Prostate gland (tissue), 2 donors: ENCODE data around the gene STAB2. TPM values are rescaled to one million over a fixed set of nuclear protein-coding genes. Genes with fewer than 3 reads are reported as not detected.

Experiments used
- DNase-seq: peaks from one replicate; pipeline ENCODE4 v3.0.0-alpha.2; 2019; ENCODE audit warnings: low spot score
- H3K27ac ChIP-seq, 2 donors: fragments of 200-600 bp; sonication (generic); 2 replicates each; pipeline ENCODE4 v1.5.1; 2017 to 2019
- H3K27me3 ChIP-seq: fragments of 200-600 bp; sonication (generic); replicated peaks from 2 replicates; pipeline ENCODE4 v1.5.1; 2019; ENCODE audit not compliant: insufficient read depth
- H3K36me3 ChIP-seq, 2 donors: fragments of 200-600 bp; sonication (generic); 1 replicate in 1 of 2; 2 replicates in 1 of 2; pipeline versions ENCODE4 v1.5.1 to v1.8.1; 2017 to 2019
- H3K4me1 ChIP-seq: fragments of 200-600 bp; sonication (generic); replicated peaks from 2 replicates; pipeline ENCODE4 v1.5.1; 2019
- H3K4me3 ChIP-seq, 2 donors: fragments of 200-600 bp; sonication (generic); 2 replicates each; pipeline ENCODE4 v1.5.1; 2017 to 2019
- H3K9me3 ChIP-seq: fragments of 200-600 bp; sonication (generic); 2 replicates; pipeline ENCODE4 v1.5.1; 2017
- POLR2A ChIP-seq: fragments of 450-650 bp; IDR thresholded peaks from one replicate; pipeline ENCODE4 v1.6.1; 2016; ENCODE audit warnings: antibody characterized with exemption, mild to moderate bottlenecking
- POLR2AphosphoS5 ChIP-seq: sonication (generic); formaldehyde crosslinking; IDR thresholded peaks from one replicate; pipeline ENCODE4 v1.6.1; 2017; ENCODE audit warnings: antibody characterized with exemption
- WGBS: methylation state at CpG from one replicate; pipeline ENCODE4 v1.1.5; 2018; 5-methylcytosine and 5-hydroxymethylcytosine counted together
- intact Hi-C: fragments of 100-400 bp; cut with DNase I; formaldehyde crosslinking; loops from one replicate; pipeline ENCODE4 v1.14.2; 2022
- total RNA-seq, 2 donors: library from RNA; depleted of rRNA; stranded (reverse); fragments of >200 nt; gene quantifications; one replicate each; pipeline ENCODE4 v1.1.0, GENCODE V29; 2016
- TF ChIP-seq, protein P1 (sequence below), 4 experiments: fragments of 200-600 bp in 2 of 4; fragments of 450-650 bp in 2 of 4; sonication (generic) in 2 of 4; IDR thresholded peaks; 1 replicate in 3 of 4; 2 replicates in 1 of 4; pipeline ENCODE4 v1.5.1; 2016 to 2019; ENCODE audit warnings: antibody characterized with exemption in 4 of 4, mild to moderate bottlenecking in 2 of 4, moderate library complexity in 2 of 4

The STAB2 gene
- total RNA-seq, 2 donors from 2014 or later: 0.62 TPM; not detected in 1

DNA sequence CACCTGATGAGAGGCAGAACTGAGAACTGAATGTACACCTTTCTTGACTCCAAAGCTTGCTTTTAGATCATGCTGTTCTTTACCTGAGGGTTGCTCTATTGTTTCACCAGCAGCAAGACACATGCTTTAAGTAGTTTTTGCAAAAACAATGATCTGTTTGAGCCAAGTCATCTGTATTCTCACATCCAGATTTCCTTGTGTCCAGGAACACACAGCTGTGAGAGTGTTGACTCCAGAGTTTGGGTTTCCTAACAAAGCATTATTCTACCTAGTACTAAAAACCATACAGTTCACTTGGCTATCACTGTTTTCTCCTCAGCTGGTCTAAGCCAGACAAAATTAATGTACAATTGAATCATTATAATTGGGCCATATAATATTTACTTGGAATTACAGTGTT lies 120.4 kb downstream of the STAB2 start:
- intact Hi-C loops: no loop called here

DNA sequence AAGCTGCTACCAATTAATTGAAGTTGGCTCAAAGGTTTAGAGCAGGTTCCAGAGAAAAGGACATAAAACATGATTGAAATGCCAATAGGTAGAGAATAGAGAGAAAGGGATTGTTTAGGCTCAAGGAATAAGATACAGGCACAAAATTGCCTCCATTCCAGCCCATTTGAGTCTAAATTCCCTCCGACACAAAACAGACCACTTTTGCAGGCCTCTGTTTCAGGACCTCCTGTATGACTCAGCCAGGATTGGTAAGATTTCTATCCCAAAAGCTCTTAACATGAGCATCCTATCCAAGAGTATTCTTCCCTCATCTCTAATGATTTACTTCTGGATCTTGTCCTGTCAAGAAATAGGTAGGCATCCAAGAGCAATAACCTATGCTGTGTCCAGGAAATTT lies 123.5 kb downstream of the STAB2 start:
- WGBS: 100% methylated on average over 1 of the region's 1 CpG
- no peaks in the 10 kb centered on the region for H3K4me1 ChIP-seq
- no peaks in the 10 kb centered on the region for H3K27me3 ChIP-seq
- no peak overlapping the region for H3K27ac ChIP-seq
- intact Hi-C loops: no loop called here
- H3K4me3 ChIP-seq: no peak overlapping the region
- H3K36me3 ChIP-seq: no peaks in the 10 kb centered on the region
- TF ChIP-seq, protein P1, sequence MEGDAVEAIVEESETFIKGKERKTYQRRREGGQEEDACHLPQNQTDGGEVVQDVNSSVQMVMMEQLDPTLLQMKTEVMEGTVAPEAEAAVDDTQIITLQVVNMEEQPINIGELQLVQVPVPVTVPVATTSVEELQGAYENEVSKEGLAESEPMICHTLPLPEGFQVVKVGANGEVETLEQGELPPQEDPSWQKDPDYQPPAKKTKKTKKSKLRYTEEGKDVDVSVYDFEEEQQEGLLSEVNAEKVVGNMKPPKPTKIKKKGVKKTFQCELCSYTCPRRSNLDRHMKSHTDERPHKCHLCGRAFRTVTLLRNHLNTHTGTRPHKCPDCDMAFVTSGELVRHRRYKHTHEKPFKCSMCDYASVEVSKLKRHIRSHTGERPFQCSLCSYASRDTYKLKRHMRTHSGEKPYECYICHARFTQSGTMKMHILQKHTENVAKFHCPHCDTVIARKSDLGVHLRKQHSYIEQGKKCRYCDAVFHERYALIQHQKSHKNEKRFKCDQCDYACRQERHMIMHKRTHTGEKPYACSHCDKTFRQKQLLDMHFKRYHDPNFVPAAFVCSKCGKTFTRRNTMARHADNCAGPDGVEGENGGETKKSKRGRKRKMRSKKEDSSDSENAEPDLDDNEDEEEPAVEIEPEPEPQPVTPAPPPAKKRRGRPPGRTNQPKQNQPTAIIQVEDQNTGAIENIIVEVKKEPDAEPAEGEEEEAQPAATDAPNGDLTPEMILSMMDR (IDR thresholded peaks at IDR 0.05): no peak
- TF ChIP-seq POLR2AphosphoS5: no peak
- TF ChIP-seq POLR2A: no peak
- DNase-seq: no peak
- H3K9me3 ChIP-seq: no peaks in the 10 kb centered on the region

More for the DNA sequence above, 120.4 kb downstream of the STAB2 start:
- H3K27me3 ChIP-seq: no peaks in the 10 kb centered on the region
- no peaks in the 10 kb centered on the region for H3K36me3 ChIP-seq
- TF ChIP-seq, protein P1 (IDR thresholded peaks at IDR 0.05): no peak
- TF ChIP-seq POLR2AphosphoS5: no peak
- no peak for TF ChIP-seq POLR2A
- no peak overlapping the region for H3K4me3 ChIP-seq
- no peak overlapping the region for H3K27ac ChIP-seq
- DNase-seq: no peak
- H3K4me1 ChIP-seq: no peaks in the 10 kb centered on the region
- H3K9me3 ChIP-seq: no peaks in the 10 kb centered on the region

DNA sequence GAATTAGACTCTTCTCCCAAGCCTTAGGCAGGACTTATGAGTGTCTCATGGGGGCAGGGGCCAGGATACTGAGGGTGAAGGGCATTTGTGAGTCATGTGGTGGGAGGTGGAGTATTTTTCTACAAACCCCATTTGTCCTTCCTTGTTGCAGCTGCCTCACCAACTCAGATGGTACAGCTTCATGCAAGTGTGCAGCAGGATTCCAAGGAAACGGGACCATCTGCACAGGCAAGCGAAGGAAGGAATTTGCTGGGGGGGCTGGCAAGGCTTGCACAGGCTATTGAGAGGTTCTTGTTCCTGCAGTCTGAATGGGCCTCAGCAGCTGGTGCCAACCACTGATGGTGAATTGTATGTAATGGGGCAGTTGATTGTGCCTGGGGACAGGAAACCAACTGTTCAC lies 125.1 kb downstream of the STAB2 start:
- intact Hi-C loops: no loop called here
- Histone ChIP-seq H3K4me3 (no peak overlapping the region), H3K9me3 (no peaks in the 10 kb centered on the region), H3K27ac (no peak overlapping the region), H3K4me1 (no peaks in the 10 kb centered on the region), H3K36me3 (no peaks in the 10 kb centered on the region), H3K27me3 (no peaks in the 10 kb centered on the region)
- 88% methylated on average over 2 of the region's 2 CpGs for WGBS
- no peak for DNase-seq
- no peak for TF ChIP-seq POLR2A
- no peak for TF ChIP-seq POLR2AphosphoS5
- TF ChIP-seq, protein P1 (IDR thresholded peaks at IDR 0.05): no peak

DNA sequence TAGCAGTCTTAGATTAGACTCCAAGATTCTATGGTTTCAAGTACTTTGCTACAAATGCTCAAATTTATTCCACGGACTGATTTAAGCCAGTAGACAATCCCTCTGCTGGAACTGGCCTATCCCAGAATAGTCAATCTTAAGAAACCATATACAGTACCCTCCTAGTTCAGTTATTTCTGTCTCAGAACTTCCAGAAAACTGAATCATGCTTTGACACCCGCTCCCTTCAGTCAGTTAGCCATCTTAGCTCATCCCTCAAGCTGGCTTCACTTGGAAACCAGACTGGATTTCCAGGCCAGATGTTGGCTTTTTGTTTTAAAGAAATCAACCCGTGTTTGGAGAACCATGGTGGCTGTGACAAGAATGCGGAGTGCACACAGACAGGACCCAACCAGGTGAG lies 128.4 kb downstream of the STAB2 start:
- intact Hi-C loops: no loop called here
- TF ChIP-seq, protein P1 (IDR thresholded peaks at IDR 0.05): no peak
- TF ChIP-seq POLR2AphosphoS5 (no peak), POLR2A (no peak)
- Histone ChIP-seq H3K27me3 (no peaks in the 10 kb centered on the region), H3K4me1 (no peaks in the 10 kb centered on the region), H3K9me3 (no peaks in the 10 kb centered on the region), H3K27ac (no peak overlapping the region), H3K4me3 (no peak overlapping the region), H3K36me3 (no peaks in the 10 kb centered on the region)
- WGBS: 95% methylated on average over 4 of the region's 4 CpGs
- DNase-seq: no peak

DNA sequence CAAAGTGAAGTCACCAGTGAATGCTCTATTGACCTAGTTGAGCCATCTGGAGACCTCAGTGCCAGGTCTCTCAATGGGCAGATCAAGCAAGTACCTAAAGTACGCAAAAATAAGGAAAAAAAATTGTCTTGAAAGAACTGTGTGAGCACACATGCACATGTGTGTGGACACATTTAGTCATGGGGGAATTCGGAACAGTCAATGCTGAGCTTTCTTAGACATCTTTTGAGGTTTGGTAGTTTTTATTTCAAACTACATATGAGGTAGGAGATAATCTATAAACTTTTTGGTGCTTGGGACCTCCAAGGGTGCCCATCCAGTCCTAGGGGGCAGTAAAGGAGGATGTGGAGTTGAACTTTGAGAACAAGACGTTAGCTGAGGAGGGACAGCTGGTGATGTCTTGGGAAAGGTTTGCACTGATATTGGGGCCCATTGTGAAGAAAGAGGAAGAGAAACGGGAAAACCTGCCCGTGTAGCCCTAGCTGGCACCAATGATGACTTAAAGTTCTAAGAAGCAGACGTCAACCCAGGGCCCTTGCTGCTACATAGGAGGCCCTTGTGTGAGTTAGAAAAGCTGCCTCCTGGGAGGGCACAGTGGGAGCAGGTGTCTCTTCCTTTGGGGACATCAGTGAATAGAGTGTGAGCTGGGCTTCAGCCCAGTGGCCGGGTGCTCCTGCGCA lies 129.6 kb downstream of the STAB2 start:
- Histone ChIP-seq H3K4me3 (no peak overlapping the region), H3K9me3 (no peaks in the 10 kb centered on the region), H3K4me1 (no peaks in the 10 kb centered on the region), H3K27ac (no peak overlapping the region), H3K36me3 (no peaks in the 10 kb centered on the region), H3K27me3 (no peaks in the 10 kb centered on the region)
- DNase-seq: no peak
- 87% methylated on average over 8 of the region's 8 CpGs for WGBS
- TF ChIP-seq, protein P1 (IDR thresholded peaks at IDR 0.05): no peak
- TF ChIP-seq POLR2AphosphoS5 (no peak), POLR2A (no peak)
- intact Hi-C loops: no loop called here
